Prostate gland (tissue), 2 donors: ENCODE results near the gene CAPN5.
A peak's percentile ranks its signal among the peaks of the same experiment; 100 is the strongest.
"Not testable (repeated sequence)": the region's sequence is repeated elsewhere in the genome, so short reads cannot be mapped to it uniquely, and the experiment has no call there.

ENCODE experiments used
- CTCF ChIP-seq, 4 experiments: fragments of 200-600 bp in 2 of 4; fragments of 450-650 bp in 2 of 4; sonication (generic) in 2 of 4; IDR thresholded peaks; 1 replicate in 3 of 4; 2 replicates in 1 of 4; pipeline ENCODE4 v1.5.1; 2016 to 2019; ENCODE audit warnings: antibody characterized with exemption in 4 of 4, mild to moderate bottlenecking in 2 of 4, moderate library complexity in 2 of 4
- POLR2A ChIP-seq: fragments of 450-650 bp; IDR thresholded peaks from one replicate; pipeline ENCODE4 v1.6.1; 2016; ENCODE audit warnings: antibody characterized with exemption, mild to moderate bottlenecking
- POLR2AphosphoS5 ChIP-seq: sonication (generic); formaldehyde crosslinking; IDR thresholded peaks from one replicate; pipeline ENCODE4 v1.6.1; 2017; ENCODE audit warnings: antibody characterized with exemption

GRCh38 chr11:77047928-77048446 is 18.8 kb upstream of the CAPN5 start:
- peak in 1 of 4 experiments; percentile 7 for TF ChIP-seq CTCF (IDR thresholded peaks at IDR 0.05)
- not testable (repeated sequence) for TF ChIP-seq POLR2AphosphoS5, POLR2A
